GM12878 (cell line): ENCODE data around the gene CADPS. TPM values are rescaled to one million over a fixed set of nuclear protein-coding genes. Genes with fewer than 3 reads are reported as not detected.

ENCODE experiments used
- ATAC-seq: fragments of 200-7000 bp; cut with Tn5 transposase; 3 replicates; pipeline ENCODE4 v1.9.1; 2020; ENCODE audit warnings: mild to moderate bottlenecking, moderate library complexity
- BruUV-seq: library from RNA; stranded (reverse); fragments of 400-500 nt; replicated peaks from 2 replicates; lab custom pipeline; 2021; lab: Mats Ljungman, UMichigan
- CTCF ChIA-PET: fragments of 300-600 bp; sonication (Branson Sonifier 250); formaldehyde crosslinking; extraction: SDS; loops from one replicate; lab custom pipeline; 2021; ENCODE audit warnings: inconsistent platforms; lab: Yijun Ruan, JAX
- POLR2A ChIA-PET: fragments of 350-600 bp; formaldehyde crosslinking; extraction: SDS; loops from one replicate; lab custom pipeline; 2021; ENCODE audit warnings: inconsistent platforms; lab: Charles Lee
- RAD21 ChIA-PET: fragments of 300-600 bp; sonication (Branson Sonifier 250); formaldehyde crosslinking; loops from one replicate; lab custom pipeline; 2023; ENCODE audit warnings: antibody characterized with exemption; ENCODE audit not compliant: unreplicated experiment; lab: Charles Lee
- SMC1A ChIA-PET: fragments of 300-600 bp; sonication (Branson Sonifier 250); formaldehyde crosslinking; loops from one replicate; lab custom pipeline; 2023; ENCODE audit not compliant: unreplicated experiment, uncharacterized antibody; lab: Charles Lee
- DNase-seq: peaks from one replicate; pipeline ENCODE4 v3.0.0-alpha.2; 2011; ENCODE audit warnings: low read depth, low spot score
- FAIRE-seq: peaks from 3 replicates; lab custom pipeline; 2011; peaks lifted over from hg19 to GRCh38; lab: Jason Lieb, UNC
- H2AFZ ChIP-seq: 2 replicates; pipeline ENCODE4 v1.6.0; 2011; ENCODE audit warnings: low read depth, low read length, control low read depth; ENCODE audit not compliant: control insufficient read depth
- H3K27ac ChIP-seq: 2 replicates; pipeline ENCODE4 v1.5.1; 2011; ENCODE audit warnings: control low read depth; ENCODE audit not compliant: control insufficient read depth, insufficient read depth
- H3K27me3 ChIP-seq, 2 experiments: replicated peaks in 1 of 2; 2 replicates each; pipeline versions ENCODE4 v1.6.0 to v1.6.1; 2011; ENCODE audit warnings: low read length in 1 of 2; ENCODE audit not compliant: control insufficient read depth in 2 of 2, insufficient read depth in 2 of 2
- H3K36me3 ChIP-seq, 2 experiments: 2 replicates each; pipeline ENCODE4 v1.5.1; 2011; ENCODE audit warnings: low read length in 1 of 2; ENCODE audit not compliant: control insufficient read depth in 2 of 2, insufficient read depth in 2 of 2
- H3K4me1 ChIP-seq: 2 replicates; pipeline ENCODE4 v1.6.1; 2011; ENCODE audit warnings: mild to moderate bottlenecking, low read length, moderate library complexity, mixed read lengths; ENCODE audit not compliant: control insufficient read depth, insufficient read depth
- H3K4me2 ChIP-seq: 2 replicates; pipeline ENCODE4 v1.6.0; 2011; ENCODE audit warnings: control low read depth; ENCODE audit not compliant: control insufficient read depth, insufficient read depth
- H3K4me3 ChIP-seq: fragments of 200-600 bp; sonication (generic); 2 replicates; pipeline ENCODE4 v1.5.1; 2016
- H3K79me2 ChIP-seq: 2 replicates; pipeline ENCODE4 v1.6.0; 2011; ENCODE audit warnings: low read length; ENCODE audit not compliant: control insufficient read depth, insufficient read depth
- H3K9ac ChIP-seq: 2 replicates; pipeline ENCODE4 v1.8.0; 2011; ENCODE audit warnings: low read length, control low read depth, mixed read lengths; ENCODE audit not compliant: control insufficient read depth, insufficient read depth
- H3K9me3 ChIP-seq: replicated peaks from 3 replicates; pipeline ENCODE4 v1.5.1; 2011; ENCODE audit warnings: mild to moderate bottlenecking, low read length; ENCODE audit not compliant: control insufficient read depth, insufficient read depth
- H4K20me1 ChIP-seq: 2 replicates; pipeline ENCODE4 v1.6.0; 2011; ENCODE audit not compliant: control insufficient read depth, insufficient read depth
- CBFB ChIP-seq: IDR thresholded peaks from 2 replicates; pipeline ENCODE4 v1.6.1; 2016; ENCODE audit warnings: antibody characterized with exemption, low read depth
- GABPA ChIP-seq: IDR thresholded peaks from 2 replicates; pipeline ENCODE4 v1.6.1; 2014; ENCODE audit warnings: antibody characterized with exemption, low read depth, mild to moderate bottlenecking, inconsistent platforms
- IKZF2 ChIP-seq, 2 experiments: fragments of 450-650 bp; IDR thresholded peaks; 2 replicates each; pipeline ENCODE4 v1.6.1; 2017; ENCODE audit warnings: mild to moderate bottlenecking in 2 of 2, moderate library complexity in 2 of 2
- JUND ChIP-seq: IDR thresholded peaks from 2 replicates; pipeline ENCODE4 v1.6.1; 2012; ENCODE audit warnings: low read depth, mild to moderate bottlenecking, low read length, improper control_type of control experiment, moderate library complexity
- MEF2B ChIP-seq: fragments of 450-650 bp; IDR thresholded peaks from 2 replicates; pipeline ENCODE4 v1.6.1; 2018; ENCODE audit warnings: mild to moderate bottlenecking, moderate library complexity; ENCODE audit not compliant: partially characterized antibody, poor library complexity, severe bottlenecking
- MYB ChIP-seq: fragments of 150-350 bp; IDR thresholded peaks from 2 replicates; pipeline ENCODE4 v1.6.1; 2014; ENCODE audit warnings: mild to moderate bottlenecking, low read depth, low read length, borderline replicate concordance
- NFIC ChIP-seq: IDR thresholded peaks from 2 replicates; pipeline ENCODE4 v1.6.1; 2012; ENCODE audit warnings: low read depth, mild to moderate bottlenecking, inconsistent platforms, low read length, moderate library complexity
- NFYA ChIP-seq: IDR thresholded peaks from 2 replicates; pipeline ENCODE4 v1.6.1; 2011; ENCODE audit warnings: low read depth, mild to moderate bottlenecking, low read length, improper control_type of control experiment, borderline replicate concordance
- PKNOX1 ChIP-seq: fragments of 450-650 bp; IDR thresholded peaks from 2 replicates; pipeline ENCODE4 v1.6.1; 2016; ENCODE audit warnings: mild to moderate bottlenecking
- SRF ChIP-seq, 2 experiments: IDR thresholded peaks; 2 replicates each; pipeline ENCODE4 v1.6.1; 2011; ENCODE audit warnings: low read depth in 2 of 2, low read length in 2 of 2, mild to moderate bottlenecking in 1 of 2, moderate library complexity in 1 of 2
- TARDBP ChIP-seq: IDR thresholded peaks from 2 replicates; pipeline ENCODE4 v1.6.1; 2016; ENCODE audit warnings: borderline replicate concordance
- TCF7 ChIP-seq: IDR thresholded peaks from 2 replicates; pipeline ENCODE4 v1.6.1; 2014; ENCODE audit warnings: antibody characterized with exemption, borderline replicate concordance
- WRNIP1 ChIP-seq: IDR thresholded peaks from 2 replicates; pipeline ENCODE4 v1.6.1; 2011; ENCODE audit warnings: low read depth, low read length, improper control_type of control experiment, borderline replicate concordance
- ZBED1 ChIP-seq: IDR thresholded peaks from 2 replicates; pipeline ENCODE4 v1.6.1; 2016; ENCODE audit warnings: borderline replicate concordance
- WGBS: methylation state at CpG from one replicate; pipeline ENCODE4 v1.1.6; 2016; ENCODE audit warnings: low lambda C conversion rate; ENCODE audit not compliant: insufficient replicate concordance, insufficient coverage; ENCODE audit errors: missing lambda C conversion rate; 5-methylcytosine and 5-hydroxymethylcytosine counted together
- in situ Hi-C: fragments of 300-500 bp; cut with MboI; formaldehyde crosslinking; loops from 9 replicates; pipeline ENCODE4 v1.14.3; 2018; ENCODE audit warnings: mixed read lengths
- intact Hi-C: fragments of 100-400 bp; cut with micrococcal nuclease; formaldehyde crosslinking; loops from one replicate; pipeline ENCODE4 v1.14.2; 2022; ENCODE audit not compliant: unreplicated experiment
- polyA plus RNA-seq, 11 experiments: library from polyadenylated mRNA; depleted of rRNA in 4 of 11; unstranded in 6 of 11; stranded (reverse) in 5 of 11; fragments of >200 nt; fragmentation: Nextera tagmentation in 4 of 11; fragmentation: Illumina TruSeq in 1 of 11; extraction: Ambion mirVana in 4 of 11; extraction: Trizol in 1 of 11; gene quantifications; 1 replicate in 1 of 11; 2 replicates in 10 of 11; pipeline versions ENCODE4 v1.2.1 to v1.2.3, GENCODE V29; 2011 to 2016; ENCODE audit warnings: inconsistent platforms in 2 of 11, missing spikeins in 2 of 11, low read depth in 1 of 11
- total RNA-seq, 4 experiments: library from RNA; depleted of rRNA in 3 of 4; stranded (reverse); fragments of >200 nt in 3 of 4; fragmentation: Illumina TruSeq in 1 of 4; extraction: Trizol in 1 of 4; gene quantifications; 2 replicates each; pipeline versions ENCODE4 v1.2.1 to v1.2.3, GENCODE V29; 2013 to 2021
- TF ChIP-seq, protein P1 (sequence below): fragments of 450-650 bp; IDR thresholded peaks from 2 replicates; pipeline ENCODE4 v1.6.1; 2018; ENCODE audit warnings: borderline replicate concordance, mild to moderate bottlenecking; ENCODE audit not compliant: partially characterized antibody
- TF ChIP-seq, protein P2 (sequence below): fragments of 450-650 bp; IDR thresholded peaks from 2 replicates; pipeline ENCODE4 v1.6.1; 2017; ENCODE audit warnings: mild to moderate bottlenecking

Gene CADPS
- total and polyA plus RNA-seq, 10 of the 15 experiments (the other 5 are each of a cell fraction or from before 2014, with no cell fraction given), result 0.20 TPM; not detected in 9

DNA sequence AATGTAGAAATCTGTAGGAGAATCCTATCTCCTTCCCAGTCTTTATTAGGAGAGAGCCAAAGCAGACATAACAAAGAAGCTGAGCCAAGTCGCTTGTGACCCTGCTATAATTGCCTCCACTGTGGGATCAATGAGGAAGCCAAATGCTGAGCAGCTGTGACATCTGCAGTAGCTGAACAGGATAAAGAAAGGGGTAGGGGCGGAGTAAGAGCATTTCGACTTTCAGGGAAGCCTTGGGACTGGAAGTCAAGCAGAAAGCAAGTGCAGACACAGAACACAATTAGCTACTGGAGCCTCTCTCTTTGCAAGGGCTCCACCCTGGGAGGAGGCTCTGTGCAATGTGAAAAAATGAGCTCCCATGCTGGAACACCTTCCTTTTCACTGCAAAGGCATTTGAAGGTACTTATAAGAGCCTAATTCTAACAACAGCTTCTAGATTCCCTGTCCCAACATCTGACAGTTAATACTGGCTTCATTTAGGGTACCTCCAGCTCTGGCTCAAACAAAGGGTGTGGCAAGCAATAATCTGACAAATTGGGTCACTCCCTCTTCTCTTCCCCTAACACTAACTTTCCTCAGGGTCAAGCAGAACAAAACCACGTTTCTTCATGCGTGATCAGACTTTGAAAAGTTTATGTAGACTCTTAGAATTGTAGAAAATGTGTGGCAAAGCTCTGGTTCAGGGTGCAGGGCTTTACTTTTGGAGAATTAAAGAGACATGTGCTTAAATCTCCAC, 166.4 kb downstream of the CADPS start:
- ChIA-PET POLR2A (no interaction called here), CTCF (interaction anchor here (0.7 kb wide), 1 partner anchor 1459 kb away, joined by 3 read pairs; no protein-coding TSS in a partner anchor), RAD21 (no interaction called here), SMC1A (no interaction called here)
- FAIRE-seq (no peak), DNase-seq (no peak), ATAC-seq (no peak)
- no peaks in the 10 kb centered on the region for H3K36me3 ChIP-seq
- no peak overlapping the region for H3K9ac ChIP-seq
- H3K79me2 ChIP-seq, result no peaks in the 10 kb centered on the region
- H3K4me3 ChIP-seq, result no peak overlapping the region
- H3K27ac ChIP-seq, result no peak overlapping the region
- WGBS, result 0% methylated on average over 5 of the region's 5 CpGs
- no peak overlapping the region for H3K4me2 ChIP-seq
- no peak overlapping the region for H2AFZ ChIP-seq
- H4K20me1 ChIP-seq, result no peaks in the 10 kb centered on the region
- H3K4me1 ChIP-seq, result no peaks in the 10 kb centered on the region
- no TSS peak for BruUV-seq
- intact Hi-C loops (no loop called here), in situ Hi-C loops (no loop called here)
- no peaks in the 10 kb centered on the region for H3K9me3 ChIP-seq
- no peaks in the 10 kb centered on the region for H3K27me3 ChIP-seq
- TF ChIP-seq ZBED1 (no peak), SRF (IDR thresholded peaks at IDR 0.05; ENCODE audit: low read depth in 2 of 2, low read length in 2 of 2) (no peak), MYB (no peak), CBFB (no peak), TARDBP (no peak), IKZF2 (IDR thresholded peaks at IDR 0.05) (no peak), TCF7 (no peak), NFYA (no peak), NFIC (no peak), PKNOX1 (no peak), GABPA (no peak), MEF2B (no peak), JUND (no peak), WRNIP1 (no peak)
- TF ChIP-seq, protein P1, sequence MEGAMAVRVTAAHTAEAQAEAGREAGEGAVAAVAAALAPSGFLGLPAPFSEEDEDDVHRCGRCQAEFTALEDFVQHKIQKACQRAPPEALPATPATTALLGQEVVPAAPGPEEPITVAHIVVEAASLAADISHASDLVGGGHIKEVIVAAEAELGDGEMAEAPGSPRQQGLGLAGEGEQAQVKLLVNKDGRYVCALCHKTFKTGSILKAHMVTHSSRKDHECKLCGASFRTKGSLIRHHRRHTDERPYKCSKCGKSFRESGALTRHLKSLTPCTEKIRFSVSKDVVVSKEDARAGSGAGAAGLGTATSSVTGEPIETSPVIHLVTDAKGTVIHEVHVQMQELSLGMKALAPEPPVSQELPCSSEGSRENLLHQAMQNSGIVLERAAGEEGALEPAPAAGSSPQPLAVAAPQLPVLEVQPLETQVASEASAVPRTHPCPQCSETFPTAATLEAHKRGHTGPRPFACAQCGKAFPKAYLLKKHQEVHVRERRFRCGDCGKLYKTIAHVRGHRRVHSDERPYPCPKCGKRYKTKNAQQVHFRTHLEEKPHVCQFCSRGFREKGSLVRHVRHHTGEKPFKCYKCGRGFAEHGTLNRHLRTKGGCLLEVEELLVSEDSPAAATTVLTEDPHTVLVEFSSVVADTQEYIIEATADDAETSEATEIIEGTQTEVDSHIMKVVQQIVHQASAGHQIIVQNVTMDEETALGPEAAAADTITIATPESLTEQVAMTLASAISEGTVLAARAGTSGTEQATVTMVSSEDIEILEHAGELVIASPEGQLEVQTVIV, result no peak
- TF ChIP-seq, protein P2, sequence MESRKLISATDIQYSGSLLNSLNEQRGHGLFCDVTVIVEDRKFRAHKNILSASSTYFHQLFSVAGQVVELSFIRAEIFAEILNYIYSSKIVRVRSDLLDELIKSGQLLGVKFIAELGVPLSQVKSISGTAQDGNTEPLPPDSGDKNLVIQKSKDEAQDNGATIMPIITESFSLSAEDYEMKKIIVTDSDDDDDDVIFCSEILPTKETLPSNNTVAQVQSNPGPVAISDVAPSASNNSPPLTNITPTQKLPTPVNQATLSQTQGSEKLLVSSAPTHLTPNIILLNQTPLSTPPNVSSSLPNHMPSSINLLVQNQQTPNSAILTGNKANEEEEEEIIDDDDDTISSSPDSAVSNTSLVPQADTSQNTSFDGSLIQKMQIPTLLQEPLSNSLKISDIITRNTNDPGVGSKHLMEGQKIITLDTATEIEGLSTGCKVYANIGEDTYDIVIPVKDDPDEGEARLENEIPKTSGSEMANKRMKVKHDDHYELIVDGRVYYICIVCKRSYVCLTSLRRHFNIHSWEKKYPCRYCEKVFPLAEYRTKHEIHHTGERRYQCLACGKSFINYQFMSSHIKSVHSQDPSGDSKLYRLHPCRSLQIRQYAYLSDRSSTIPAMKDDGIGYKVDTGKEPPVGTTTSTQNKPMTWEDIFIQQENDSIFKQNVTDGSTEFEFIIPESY, result no peak
